Measurements from ENCODE around the gene ALG8. TPM values are rescaled to one million over a fixed set of nuclear protein-coding genes. Genes with fewer than 3 reads are reported as not detected.

ALG8 gene
- total RNA-seq, 1 donor = 38.4 TPM

DNA sequence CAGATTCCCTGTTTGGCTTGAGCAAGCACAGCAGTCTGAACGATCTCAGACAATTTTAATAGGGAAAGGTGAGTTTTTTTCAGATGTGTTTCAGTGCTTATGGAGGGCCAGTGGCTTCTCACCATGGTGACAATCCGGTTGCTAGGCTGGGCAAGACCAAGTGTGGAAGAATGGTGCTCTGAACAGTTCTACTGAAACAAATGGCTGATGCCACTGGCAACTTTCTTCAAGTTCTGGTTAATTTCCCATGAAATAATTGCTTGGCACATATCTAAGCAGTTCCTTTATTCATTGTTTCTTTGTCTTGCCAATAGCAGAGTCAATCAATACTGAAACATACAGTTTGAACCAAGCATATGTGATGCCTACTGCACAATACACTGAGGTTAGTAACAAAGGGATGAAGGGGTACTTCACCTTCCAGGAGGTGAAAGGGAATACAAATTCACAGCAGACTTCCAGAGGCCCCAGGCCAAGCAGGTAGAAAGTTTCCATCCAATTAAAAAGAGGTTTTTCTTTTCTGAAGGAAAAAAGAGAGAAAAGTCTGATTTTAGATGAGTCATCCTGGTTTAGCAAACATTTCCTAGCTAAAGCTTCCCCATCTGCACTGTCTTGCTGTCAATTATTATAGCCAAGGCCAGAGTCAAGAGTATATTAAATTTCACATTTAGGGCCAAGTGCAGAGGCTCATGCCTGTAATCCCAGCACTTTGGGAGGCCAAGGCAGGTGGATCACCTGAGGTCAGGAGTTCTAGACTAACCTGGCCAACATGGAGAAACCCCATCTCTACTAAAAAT, 38.6 kb downstream of the ALG8 start:
- H3K36me3 ChIP-seq (ENCODE audit: insufficient read depth, low read length) = peaks cover 32% of the 10 kb centered on the region
- H2AFZ ChIP-seq (ENCODE audit: low read length) = no peak overlapping the region
- no peaks in the 10 kb centered on the region for H3K9me3 ChIP-seq (ENCODE audit: low read depth, low read length)
- no peaks in the 10 kb centered on the region for H4K20me1 ChIP-seq (ENCODE audit: insufficient read depth, low read length)
- no peak overlapping the region for H3K4me2 ChIP-seq (ENCODE audit: insufficient read depth, low read length)
- TF ChIP-seq, protein P1, sequence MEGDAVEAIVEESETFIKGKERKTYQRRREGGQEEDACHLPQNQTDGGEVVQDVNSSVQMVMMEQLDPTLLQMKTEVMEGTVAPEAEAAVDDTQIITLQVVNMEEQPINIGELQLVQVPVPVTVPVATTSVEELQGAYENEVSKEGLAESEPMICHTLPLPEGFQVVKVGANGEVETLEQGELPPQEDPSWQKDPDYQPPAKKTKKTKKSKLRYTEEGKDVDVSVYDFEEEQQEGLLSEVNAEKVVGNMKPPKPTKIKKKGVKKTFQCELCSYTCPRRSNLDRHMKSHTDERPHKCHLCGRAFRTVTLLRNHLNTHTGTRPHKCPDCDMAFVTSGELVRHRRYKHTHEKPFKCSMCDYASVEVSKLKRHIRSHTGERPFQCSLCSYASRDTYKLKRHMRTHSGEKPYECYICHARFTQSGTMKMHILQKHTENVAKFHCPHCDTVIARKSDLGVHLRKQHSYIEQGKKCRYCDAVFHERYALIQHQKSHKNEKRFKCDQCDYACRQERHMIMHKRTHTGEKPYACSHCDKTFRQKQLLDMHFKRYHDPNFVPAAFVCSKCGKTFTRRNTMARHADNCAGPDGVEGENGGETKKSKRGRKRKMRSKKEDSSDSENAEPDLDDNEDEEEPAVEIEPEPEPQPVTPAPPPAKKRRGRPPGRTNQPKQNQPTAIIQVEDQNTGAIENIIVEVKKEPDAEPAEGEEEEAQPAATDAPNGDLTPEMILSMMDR (IDR thresholded peaks at IDR 0.05; ENCODE audit: extremely low read depth, low read depth, low read length) = no peak
- no peak overlapping the region for H3K4me3 ChIP-seq (ENCODE audit: insufficient read depth, low read length)
- no peak overlapping the region for H3K27ac ChIP-seq (ENCODE audit: low read depth, low read length)
- no peaks in the 10 kb centered on the region for H3K79me2 ChIP-seq (ENCODE audit: insufficient read depth, low read length)
- no peaks in the 10 kb centered on the region for H3K4me1 ChIP-seq (ENCODE audit: insufficient read depth, low read length)
- DNase-seq (ENCODE audit: insufficient read length, low spot score, missing footprints) = no peak
- no peaks in the 10 kb centered on the region for H3K27me3 ChIP-seq (ENCODE audit: insufficient read depth, low read length)

DNA sequence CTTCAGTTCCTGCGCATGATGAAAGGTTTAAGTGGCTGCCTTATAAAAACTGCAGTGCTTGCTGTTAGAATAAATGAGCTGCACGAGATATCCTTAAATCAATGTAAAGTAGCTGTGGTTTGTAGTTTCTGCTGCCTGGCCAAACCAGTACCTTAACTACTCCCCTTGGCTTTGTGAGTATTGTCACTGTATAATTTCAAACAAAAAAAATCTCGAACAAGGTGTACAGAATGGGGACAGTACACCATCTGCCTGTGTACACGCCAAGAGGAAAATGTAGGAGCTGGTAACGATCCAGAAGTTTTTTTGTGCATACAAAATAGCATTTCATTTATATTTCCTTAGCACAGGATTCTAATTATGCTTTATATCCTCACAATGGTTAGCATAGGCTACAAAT, 39.2 kb downstream of the ALG8 start:
- Histone ChIP-seq H3K4me2 (ENCODE audit: insufficient read depth, low read length) (no peak overlapping the region), H3K27ac (ENCODE audit: low read depth, low read length) (no peak overlapping the region), H3K9me3 (ENCODE audit: low read depth, low read length) (no peaks in the 10 kb centered on the region), H3K79me2 (ENCODE audit: insufficient read depth, low read length) (no peaks in the 10 kb centered on the region), H3K4me1 (ENCODE audit: insufficient read depth, low read length) (no peaks in the 10 kb centered on the region), H3K4me3 (ENCODE audit: insufficient read depth, low read length) (no peak overlapping the region), H2AFZ (ENCODE audit: low read length) (no peak overlapping the region), H4K20me1 (ENCODE audit: insufficient read depth, low read length) (no peaks in the 10 kb centered on the region), H3K36me3 (ENCODE audit: insufficient read depth, low read length) (peaks cover 32% of the 10 kb centered on the region), H3K27me3 (ENCODE audit: insufficient read depth, low read length) (no peaks in the 10 kb centered on the region)
- TF ChIP-seq, protein P1 (IDR thresholded peaks at IDR 0.05; ENCODE audit: extremely low read depth, low read depth, low read length) = no peak
- no peak for DNase-seq (ENCODE audit: insufficient read length, low spot score, missing footprints)

DNA sequence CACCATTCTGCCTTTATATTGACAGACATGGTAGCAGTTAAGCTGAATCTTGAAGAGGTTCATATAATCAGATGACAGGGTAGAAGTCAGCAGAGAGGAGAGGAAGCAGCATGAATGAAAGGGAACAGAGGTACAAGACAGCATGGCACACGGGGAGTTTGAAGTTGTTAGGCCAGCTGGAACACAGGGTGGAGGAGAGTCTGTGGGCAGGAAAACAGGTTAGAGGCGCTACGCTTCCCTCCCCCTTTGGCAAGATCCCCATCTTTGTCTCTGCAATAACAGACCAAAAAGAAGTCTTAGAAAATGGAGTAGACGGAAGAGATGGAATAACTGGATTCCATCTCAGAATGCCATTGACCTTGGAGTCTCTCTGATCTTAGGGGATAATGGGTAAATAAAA, 39.8 kb downstream of the ALG8 start:
- Histone ChIP-seq H3K4me3 (ENCODE audit: insufficient read depth, low read length) (no peak overlapping the region), H4K20me1 (ENCODE audit: insufficient read depth, low read length) (no peaks in the 10 kb centered on the region), H2AFZ (ENCODE audit: low read length) (no peak overlapping the region), H3K27me3 (ENCODE audit: insufficient read depth, low read length) (no peaks in the 10 kb centered on the region), H3K79me2 (ENCODE audit: insufficient read depth, low read length) (no peaks in the 10 kb centered on the region), H3K27ac (ENCODE audit: low read depth, low read length) (no peak overlapping the region), H3K36me3 (ENCODE audit: insufficient read depth, low read length) (peaks cover 35% of the 10 kb centered on the region), H3K9me3 (ENCODE audit: low read depth, low read length) (no peaks in the 10 kb centered on the region), H3K4me2 (ENCODE audit: insufficient read depth, low read length) (no peak overlapping the region), H3K4me1 (ENCODE audit: insufficient read depth, low read length) (no peaks in the 10 kb centered on the region)
- TF ChIP-seq, protein P1 (IDR thresholded peaks at IDR 0.05; ENCODE audit: extremely low read depth, low read depth, low read length) = no peak
- DNase-seq (ENCODE audit: insufficient read length, low spot score, missing footprints) = no peak

GRCh38 chr11:78097666-78098385, 41.6 kb downstream of the ALG8 start:
- H3K4me2 ChIP-seq (ENCODE audit: insufficient read depth, low read length) = no peak overlapping the region
- no peak for DNase-seq (ENCODE audit: insufficient read length, low spot score, missing footprints)
- H3K79me2 ChIP-seq (ENCODE audit: insufficient read depth, low read length) = no peaks in the 10 kb centered on the region
- no peaks in the 10 kb centered on the region for H3K9me3 ChIP-seq (ENCODE audit: low read depth, low read length)
- no peak overlapping the region for H3K4me3 ChIP-seq (ENCODE audit: insufficient read depth, low read length)
- H3K27ac ChIP-seq (ENCODE audit: low read depth, low read length) = no peak overlapping the region
- H3K4me1 ChIP-seq (ENCODE audit: insufficient read depth, low read length) = no peaks in the 10 kb centered on the region
- H2AFZ ChIP-seq (ENCODE audit: low read length) = no peak overlapping the region
- TF ChIP-seq, protein P1 (IDR thresholded peaks at IDR 0.05; ENCODE audit: extremely low read depth, low read depth, low read length) = no peak
- no peaks in the 10 kb centered on the region for H3K27me3 ChIP-seq (ENCODE audit: insufficient read depth, low read length)
- H3K36me3 ChIP-seq (ENCODE audit: insufficient read depth, low read length) = peaks cover 34% of the 10 kb centered on the region
- H4K20me1 ChIP-seq (ENCODE audit: insufficient read depth, low read length) = no peaks in the 10 kb centered on the region
